Iris pigment epithelial cell (primary cell): ENCODE data around the gene MYL6B.

ENCODE experiments used
- DNase-seq: peaks from one replicate; pipeline ENCODE4 v3.0.0-alpha.2; 2011; ENCODE audit warnings: low read depth

MYL6B gene

GRCh38 chr12:56122637-56123036 is 29.8 kb upstream of the MYL6B start:
- no peak for DNase-seq

GRCh38 chr12:56124133-56124532 is 28.3 kb upstream of the MYL6B start:
- DNase-seq: no peak

GRCh38 chr12:56126732-56127239 is 25.6 kb upstream of the MYL6B start:
- DNase-seq: no peak

GRCh38 chr12:56127485-56127887 is 24.9 kb upstream of the MYL6B start:
- no peak for DNase-seq

- peak; percentile 100 for DNase-seq
These were observed 24.3 kb upstream of the MYL6B start, which contains the start of gene ESYT1 for GRCh38 chr12:56127888-56128669. ESYT1 (plus strand) TSS chr12:56128267; CDS start chr12:56128320, 53 bp downstream.

GRCh38 chr12:56128670-56129205 is 23.6 kb upstream of the MYL6B start:
- DNase-seq: peak; percentile 22

GRCh38 chr12:56129206-56129941 is 23.0 kb upstream of the MYL6B start:
- peak; percentile 41 for DNase-seq

GRCh38 chr12:56129942-56130495 is 22.4 kb upstream of the MYL6B start:
- DNase-seq: no peak

- no peak for DNase-seq
These were observed 21.5 kb upstream of the MYL6B start for GRCh38 chr12:56130876-56131275.

- no peak for DNase-seq
These were observed 17.5 kb upstream of the MYL6B start for GRCh38 chr12:56134897-56135296.

GRCh38 chr12:56137853-56138571 is 14.4 kb upstream of the MYL6B start:
- DNase-seq: no peak

- no peak for DNase-seq
These were observed 10.2 kb upstream of the MYL6B start for GRCh38 chr12:56141946-56142784.

GRCh38 chr12:56143217-56143616 is 9.2 kb upstream of the MYL6B start:
- no peak for DNase-seq

GRCh38 chr12:56143870-56144269 is 8.5 kb upstream of the MYL6B start:
- no peak for DNase-seq

- DNase-seq: no peak
These were observed 7.2 kb upstream of the MYL6B start for GRCh38 chr12:56145217-56145616.

GRCh38 chr12:56146492-56147460 is 5.6 kb upstream of the MYL6B start:
- DNase-seq: no peak

- DNase-seq: peak; percentile 53
These were observed 1.8 kb upstream of the MYL6B start for GRCh38 chr12:56150563-56150962.

- DNase-seq: no peak
These were observed 685 bp upstream of the MYL6B start for GRCh38 chr12:56151672-56152131.
